ENCODE data around the gene PSMD6.

PSMD6 gene

DNA sequence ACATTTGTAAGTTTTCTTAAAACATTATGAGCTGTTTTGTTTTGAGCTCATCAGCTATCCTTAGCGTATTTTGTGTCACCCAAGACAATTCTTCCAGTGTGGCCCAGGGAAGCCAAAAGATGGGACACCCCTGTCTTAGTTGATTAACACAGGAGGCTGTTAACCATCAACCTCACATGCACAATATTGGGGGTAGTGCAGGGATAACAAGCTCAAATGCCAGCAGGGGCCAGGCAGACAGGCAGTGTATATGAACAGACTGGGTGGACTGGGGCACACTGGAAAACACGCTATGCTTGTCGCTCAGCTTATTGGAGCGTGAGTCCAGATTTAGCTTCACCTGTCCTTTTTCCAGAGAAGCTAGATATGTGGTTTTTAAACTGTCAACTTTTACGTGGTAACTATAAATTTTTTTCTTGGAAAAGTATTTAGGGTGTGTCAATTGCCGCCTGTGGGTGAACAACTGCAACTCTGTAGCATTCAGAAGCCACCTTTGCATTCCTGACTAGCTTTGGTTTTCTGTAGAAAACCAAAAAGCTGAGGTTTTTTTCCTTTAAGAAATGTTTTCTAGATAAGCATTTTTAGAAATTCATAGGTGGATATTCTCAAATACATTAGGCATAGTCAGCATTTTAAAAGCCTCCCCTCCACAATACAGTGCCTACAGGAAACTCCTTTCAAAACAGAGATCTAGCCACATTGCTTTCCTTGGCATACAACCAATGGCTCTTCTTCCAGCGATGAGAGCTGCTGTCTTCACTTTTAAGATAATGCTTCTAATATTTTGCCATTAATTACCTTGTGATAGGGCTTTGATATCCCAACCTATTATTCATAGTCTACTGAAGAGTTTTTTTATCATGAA, 14.6 kb downstream of the PSMD6 start:
- peak; percentile 36 for DNase-seq (ENCODE audit: low read depth, low spot score)

DNA sequence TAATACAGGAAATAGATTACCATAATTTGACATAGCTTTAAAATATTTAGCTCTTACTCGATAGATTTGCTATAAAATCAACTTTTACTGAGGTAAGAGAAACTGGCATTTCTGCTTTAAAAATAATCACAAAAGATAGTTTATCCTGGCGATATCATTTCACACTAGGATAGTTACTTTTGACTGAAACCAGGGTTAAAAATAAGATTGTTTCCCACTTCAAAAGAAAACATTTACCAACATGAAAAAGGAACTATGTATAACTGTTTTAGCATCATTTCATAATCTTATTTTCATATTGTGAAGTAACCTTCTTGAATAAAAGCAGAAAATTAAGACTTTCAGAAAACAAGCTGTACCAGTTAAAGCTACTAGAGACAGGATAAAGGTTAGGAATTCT, 15.3 kb downstream of the PSMD6 start:
- DNase-seq (ENCODE audit: low read depth, low spot score): no peak

DNA sequence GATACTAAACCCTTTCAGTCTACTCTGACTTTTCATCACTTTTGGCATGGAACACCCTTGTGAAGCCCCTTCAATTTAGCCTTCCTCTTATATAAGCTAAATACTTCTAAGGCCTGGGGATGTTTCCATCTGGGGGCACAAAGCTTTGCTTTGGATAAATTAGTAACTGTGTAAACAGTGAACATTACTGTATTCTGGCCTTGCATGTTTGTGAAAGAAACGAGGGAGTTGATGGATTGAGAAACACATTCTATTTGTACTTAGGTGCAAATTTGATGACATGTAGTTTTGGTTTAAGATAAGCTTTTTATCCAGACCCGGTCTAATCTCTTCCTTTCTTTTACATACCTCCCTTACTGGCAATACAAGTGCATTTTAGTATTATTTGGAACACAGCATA, 19.7 kb downstream of the PSMD6 start:
- no peak for DNase-seq (ENCODE audit: low read depth, low spot score)

DNA sequence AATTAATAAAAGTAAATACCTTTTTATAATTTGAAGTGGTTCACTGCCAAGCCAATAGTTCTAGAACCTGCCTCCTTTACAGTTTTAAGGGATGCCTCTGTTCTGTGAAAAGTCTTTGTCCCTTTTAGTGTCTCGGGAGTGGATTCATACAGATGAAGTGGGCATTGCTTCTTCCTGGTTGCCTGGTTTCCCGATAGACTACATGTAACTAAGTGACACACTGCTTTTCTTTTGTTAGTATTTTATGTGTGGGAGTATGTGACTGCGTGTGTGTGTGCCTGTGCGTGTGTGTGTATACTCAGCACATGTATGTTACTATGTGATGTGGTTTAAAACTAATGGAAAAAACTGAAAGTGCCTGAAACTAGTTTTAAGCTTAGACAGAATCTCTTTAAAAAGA, 21.1 kb downstream of the PSMD6 start:
- DNase-seq (ENCODE audit: low read depth, low spot score): no peak

DNA sequence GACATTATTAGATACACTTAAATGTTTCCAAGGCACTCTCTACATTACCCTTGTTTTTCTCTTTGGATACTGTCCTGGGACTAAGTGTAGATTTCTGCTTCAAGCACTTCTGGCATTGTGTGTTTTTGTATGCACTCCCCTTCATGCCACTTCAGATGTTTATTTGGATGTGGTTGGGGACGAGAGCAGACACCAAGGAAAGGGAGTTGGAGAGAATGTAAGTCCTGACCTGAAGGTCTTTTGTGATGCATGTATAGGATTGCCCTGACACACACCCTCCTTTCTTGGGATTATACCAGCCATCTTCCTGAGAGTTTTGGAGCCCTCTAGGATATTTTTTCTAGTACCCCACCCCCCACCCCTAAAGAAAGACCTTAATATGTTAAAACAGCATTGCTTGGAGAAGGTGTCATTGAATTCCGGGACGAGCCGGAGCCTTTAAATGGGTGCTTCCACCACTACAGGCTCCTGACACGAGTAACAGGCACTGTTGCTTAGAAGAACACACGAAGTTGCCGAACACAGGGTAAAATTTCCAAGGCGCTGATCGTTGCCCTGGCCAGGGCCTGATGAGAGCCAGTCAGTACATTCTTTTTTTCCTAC, 22.7 kb downstream of the PSMD6 start:
- no peak for DNase-seq (ENCODE audit: low read depth, low spot score)

DNA sequence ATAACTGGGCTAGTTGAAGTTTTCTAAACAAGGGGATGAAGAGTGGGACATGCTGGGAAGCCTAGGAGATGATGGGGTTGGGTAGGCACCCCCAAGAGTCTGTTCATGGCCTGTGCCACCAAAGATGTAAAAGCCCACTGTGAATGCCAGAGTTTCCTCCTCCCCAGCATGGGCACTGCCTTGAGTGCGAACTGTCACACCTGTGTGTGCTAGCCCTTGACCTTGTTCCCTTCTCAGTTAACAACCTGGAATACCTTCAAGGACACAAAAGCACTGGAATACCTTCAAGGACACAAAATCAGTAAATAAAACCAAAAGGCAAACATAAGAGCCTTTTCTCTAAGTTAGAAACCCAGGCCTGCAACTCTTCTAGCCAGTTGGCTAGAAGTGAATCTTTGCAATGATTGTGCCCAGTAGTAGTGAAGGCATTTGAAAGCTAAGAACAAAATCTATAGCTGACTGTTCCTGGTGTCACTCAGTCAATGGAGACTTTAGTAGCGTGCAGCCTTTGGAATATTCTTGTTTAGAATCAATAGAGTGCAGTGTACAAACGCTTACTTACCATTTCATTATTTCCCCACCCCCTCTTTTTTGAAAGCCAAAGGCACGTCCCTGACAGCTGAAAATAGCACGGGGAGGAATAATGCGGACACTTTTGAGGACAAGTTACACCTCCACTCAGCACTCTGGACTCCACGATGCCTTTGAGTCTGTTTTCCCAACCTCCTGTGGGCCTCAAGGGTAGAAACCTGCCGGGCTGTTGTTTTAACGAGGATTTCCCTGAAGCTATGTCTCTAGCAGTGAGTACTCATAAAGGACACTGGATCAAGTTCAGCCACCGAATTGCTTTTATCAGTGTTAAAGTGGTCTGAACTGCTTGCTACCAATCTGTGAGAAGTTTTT, 24.2 kb downstream of the PSMD6 start:
- DNase-seq (ENCODE audit: low read depth, low spot score): no peak

DNA sequence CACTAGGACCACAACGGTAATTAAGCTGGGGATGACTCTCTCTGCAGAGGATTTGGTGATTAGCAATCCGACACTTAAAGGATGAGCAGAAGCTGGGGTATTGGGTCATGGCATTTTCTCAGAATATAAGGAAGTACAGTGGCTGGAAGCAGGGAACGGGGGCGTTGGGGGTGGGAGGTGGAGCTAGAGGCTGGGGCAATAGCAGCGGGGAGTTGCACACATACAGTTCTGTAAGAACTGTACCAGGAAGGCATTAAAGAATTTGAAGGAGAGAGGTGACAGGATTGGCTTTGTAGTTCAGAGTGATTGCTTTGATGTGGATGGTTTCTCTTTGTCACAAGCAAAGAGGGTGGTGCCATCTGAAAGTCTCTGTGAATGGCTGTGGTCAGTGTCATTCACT, 28.2 kb downstream of the PSMD6 start:
- no peak for DNase-seq (ENCODE audit: low read depth, low spot score)

DNA sequence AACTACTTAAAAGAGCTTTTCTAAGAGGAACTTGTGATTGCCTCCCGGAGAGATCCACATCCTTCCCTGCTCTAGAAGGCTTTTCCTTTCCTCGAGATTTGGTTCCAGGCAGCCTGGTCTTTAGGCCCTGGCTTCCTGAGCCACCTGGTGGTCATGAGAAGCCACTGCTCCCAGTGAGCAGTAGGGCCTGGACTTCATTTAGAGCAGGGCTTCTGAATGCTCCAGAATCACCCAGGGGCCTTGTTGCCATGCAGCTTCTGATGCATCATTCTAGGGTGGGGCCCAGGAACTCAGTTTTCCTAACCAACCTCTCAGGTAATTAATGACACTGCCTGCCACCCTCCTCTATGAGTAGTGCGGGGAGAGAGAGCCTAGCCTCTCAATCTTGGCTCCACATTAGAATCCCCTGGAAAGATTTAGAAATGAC, 29.6 kb downstream of the PSMD6 start:
- DNase-seq (ENCODE audit: low read depth, low spot score): no peak

DNA sequence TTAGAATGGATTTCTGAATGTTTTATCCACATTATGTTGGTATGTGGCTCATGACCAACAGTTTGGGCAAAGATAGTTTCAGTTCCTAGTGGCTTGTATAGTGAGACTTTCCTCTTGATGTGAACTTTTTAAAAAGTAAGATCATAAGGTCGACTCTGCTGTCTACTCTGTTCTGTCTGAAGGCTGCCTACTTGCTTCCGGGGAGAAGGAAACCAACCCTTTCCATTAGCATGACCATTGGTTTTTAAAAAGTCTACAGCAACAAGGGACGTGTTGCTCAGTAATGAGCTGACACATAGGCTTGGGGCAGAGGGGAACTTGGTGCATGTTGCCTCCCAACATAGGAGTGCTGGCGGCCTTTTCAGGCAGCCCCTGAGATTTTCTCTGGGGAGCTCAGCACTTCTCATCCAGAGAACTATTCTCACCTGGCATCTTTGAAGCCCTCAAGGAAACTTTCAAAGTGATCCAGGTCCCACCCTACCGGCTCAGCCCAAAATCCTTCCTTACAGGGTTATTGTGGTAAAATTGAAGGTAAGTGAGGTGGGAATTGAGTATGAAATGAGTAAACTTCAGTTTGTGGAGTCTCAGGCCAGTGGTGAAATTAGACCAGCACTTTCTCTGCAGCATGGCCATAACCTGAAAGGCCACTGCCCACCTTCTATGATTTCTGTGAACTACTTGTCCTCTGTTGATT, 30.6 kb downstream of the PSMD6 start:
- DNase-seq (ENCODE audit: low read depth, low spot score): no peak

DNA sequence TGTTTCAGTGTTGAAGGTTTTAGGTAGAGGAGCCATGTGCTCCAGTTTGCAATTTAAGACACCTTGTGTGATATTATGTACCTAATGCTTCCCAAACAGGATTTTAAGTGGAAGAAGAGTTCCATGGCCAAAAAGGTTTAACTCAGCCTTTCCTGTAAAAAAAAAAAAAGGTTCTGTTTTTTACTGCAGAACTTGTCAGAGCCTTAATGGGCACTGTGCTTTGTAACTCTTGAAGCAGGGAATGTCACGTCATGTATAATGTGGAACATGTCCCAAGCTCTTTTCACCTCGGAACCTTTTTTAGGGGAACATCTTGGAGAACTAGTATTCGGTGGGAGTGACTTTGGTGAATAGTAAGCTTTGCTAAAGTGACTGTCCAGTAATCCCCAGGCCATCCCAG, 31.6 kb downstream of the PSMD6 start:
- no peak for DNase-seq (ENCODE audit: low read depth, low spot score)

DNA sequence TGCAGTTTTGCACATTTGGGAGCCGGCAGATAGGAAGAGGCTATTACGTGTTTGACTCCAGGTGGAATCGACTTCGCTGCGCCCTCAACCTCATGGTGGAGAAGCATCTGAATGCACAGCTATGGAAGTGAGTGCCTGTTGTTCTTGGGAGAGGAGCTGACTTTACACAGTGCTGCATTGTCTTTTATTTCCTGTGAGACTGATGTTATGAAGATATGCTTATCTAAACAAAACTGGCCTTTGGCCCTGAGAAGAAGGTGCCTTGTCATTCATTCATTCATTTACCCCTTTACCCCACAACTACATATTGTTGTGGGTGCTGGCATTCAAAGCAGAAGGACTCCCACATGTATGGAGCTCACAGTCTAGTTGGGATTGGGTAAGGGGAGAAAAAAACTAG, 32.6 kb downstream of the PSMD6 start:
- no peak for DNase-seq (ENCODE audit: low read depth, low spot score)

DNA sequence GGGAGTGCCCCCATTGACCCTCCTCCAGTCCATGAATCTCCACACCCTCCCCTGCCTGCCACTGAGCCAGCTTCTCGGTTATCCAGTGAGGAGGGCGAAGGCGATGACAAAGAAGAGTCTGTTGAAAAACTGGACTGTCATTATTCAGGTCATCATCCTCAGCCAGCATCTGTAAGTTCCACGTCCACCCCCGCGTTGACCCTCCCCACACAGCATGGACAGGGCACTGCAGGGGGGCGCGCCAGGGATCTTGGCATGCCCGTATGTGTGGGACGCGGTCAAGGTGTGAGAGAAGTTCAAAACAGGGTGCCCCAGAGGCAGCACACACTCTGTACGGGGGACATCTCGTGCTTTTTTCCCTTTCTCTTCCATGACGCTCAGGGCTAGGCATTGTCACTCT, 33.1 kb downstream of the PSMD6 start:
- no peak for DNase-seq (ENCODE audit: low read depth, low spot score)

DNA sequence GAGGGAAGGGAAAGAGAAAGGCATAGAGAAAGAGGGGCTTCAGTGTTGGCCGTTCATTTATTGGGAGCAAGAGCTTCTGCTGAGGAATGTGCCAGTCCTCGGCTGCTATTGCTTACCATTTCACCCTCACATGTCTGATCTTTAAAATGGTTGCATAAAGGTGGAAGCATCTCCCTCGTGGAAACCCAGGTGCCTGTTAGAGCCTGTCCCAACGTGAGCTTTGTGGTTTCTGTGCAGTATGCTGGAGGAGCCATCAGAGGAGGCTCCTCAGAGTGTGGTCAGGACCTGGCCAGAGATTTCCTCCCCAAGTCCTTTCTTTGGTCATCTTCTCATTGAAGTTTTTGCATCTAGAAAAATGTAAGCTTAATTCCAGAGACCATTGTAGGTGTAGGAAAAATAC, 34.4 kb downstream of the PSMD6 start:
- no peak for DNase-seq (ENCODE audit: low read depth, low spot score)

DNA sequence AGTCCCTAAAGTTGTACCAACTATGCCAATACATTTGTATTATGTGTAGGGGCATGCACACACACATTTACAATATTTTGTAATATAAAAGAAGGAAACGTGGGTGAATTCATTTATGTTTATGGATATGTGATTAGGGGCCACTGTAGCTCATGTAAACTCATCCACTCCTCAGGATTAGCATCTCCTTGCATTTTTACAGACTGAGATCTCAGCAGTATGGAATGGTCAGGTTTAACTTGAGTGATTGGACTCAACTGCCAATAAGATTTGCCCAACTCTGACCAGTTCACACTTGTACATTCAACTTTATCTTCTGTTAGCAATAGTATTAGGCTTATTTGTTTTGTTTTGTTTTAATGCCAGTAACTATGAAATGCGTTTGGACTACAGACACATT, 36.5 kb downstream of the PSMD6 start:
- DNase-seq (ENCODE audit: low read depth, low spot score): no peak

DNA sequence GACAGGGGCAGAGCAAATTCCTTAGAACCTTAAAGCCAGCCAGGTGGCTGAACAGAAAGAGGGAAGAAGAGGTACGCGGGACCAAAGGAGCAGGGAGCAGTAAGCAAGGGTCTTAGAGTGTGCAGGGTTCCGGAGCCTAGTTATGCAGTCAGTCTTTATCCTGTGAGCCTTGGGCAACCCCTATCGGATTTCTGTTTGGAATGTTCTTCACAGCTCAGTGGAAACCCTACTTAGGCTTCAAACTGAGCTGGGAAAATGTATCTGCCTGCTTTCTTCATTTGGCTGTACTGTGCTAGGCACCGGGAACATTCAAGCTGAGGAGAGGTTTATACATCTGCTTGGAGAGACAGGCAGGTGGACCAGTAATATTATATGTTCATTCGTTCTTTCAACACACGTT, 37.1 kb downstream of the PSMD6 start:
- no peak for DNase-seq (ENCODE audit: low read depth, low spot score)

DNA sequence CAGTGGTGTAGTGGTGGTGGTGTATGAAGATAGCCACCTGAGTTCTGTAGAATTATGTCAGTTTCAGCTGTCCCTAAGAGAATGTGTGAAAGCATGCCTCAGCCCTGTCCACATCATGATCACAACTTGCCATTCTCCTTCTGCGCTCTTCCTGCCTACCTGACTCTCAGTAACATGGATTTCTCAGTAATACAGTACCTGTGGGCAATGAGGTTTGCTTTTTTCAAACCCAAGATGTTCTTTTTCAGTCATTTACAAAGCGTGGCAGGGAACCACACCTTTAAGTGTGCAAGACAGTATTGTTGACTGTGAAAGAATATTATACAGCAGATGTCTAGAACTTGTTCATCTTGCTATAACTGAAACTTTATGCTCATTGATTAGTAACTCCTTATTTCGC, 38.9 kb downstream of the PSMD6 start:
- no peak for DNase-seq (ENCODE audit: low read depth, low spot score)

DNA sequence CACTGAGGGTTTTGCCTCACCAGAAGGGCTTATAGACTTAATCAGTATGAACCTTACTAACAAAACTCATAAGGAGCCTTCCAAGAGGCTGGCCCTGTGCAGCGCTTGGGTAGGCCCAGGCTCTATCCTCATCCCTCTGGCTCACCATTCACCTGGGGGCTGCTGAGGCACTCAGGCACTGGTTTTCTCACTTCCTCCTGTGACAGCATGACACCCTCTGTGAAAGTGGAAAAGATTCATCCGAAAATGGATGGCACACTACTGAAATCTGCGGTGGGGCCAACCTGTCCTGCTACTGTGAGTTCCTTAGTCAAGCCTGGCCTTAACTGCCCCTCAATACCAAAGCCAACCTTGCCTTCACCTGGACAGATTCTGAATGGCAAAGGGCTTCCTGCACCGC, 41.3 kb downstream of the PSMD6 start:
- DNase-seq (ENCODE audit: low read depth, low spot score): no peak

DNA sequence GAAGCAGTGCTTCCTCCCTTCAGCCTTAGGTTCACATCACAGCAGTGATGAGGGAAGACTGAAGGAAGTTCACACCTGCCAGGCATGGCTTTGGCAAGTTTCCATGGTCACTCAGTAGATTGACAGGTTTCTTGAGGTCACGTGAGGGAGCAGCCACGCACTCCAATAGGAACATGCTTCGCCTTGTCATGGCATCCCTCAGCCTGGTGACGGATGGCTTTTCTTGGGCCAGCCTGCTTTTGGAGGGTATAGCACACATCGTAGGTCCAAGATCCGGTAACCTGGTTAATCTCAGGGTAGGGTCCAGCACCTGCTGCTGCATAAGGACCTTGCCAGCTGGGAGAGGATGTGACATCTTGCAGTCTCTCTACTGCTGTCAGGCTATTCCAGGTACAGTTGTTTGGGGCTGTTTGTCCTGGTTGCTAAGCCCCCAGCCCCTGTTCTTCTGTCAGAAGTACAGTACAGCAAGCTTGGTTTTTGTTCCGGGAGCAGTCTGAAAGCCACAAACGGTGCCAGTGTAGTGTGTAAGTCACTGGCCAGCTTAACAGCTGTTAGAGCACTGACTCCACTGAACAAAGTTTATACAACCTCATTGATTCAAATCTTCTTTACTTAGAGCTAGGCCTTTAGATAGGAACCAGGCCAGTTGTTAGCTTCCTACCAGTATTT, 42.3 kb downstream of the PSMD6 start:
- no peak for DNase-seq (ENCODE audit: low read depth, low spot score)

DNA sequence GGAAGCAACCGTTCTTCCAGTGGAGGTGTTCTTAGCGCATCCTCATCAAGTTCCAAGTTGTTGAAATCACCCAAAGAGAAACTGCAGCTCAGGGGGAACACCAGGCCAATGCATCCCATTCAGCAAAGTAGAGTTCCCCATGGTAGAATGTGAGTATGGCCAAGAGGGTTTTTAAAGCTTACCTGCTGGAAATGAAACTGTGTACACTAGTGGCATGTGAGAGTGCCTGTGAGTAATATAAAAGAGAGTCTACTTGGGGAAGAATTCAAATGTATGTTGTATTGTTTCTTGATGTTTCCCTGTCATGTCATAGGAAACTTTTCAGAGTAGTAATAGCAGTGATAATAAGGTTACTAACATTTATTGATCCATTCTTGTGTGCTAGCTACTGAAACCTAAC, 43.3 kb downstream of the PSMD6 start:
- no peak for DNase-seq (ENCODE audit: low read depth, low spot score)

DNA sequence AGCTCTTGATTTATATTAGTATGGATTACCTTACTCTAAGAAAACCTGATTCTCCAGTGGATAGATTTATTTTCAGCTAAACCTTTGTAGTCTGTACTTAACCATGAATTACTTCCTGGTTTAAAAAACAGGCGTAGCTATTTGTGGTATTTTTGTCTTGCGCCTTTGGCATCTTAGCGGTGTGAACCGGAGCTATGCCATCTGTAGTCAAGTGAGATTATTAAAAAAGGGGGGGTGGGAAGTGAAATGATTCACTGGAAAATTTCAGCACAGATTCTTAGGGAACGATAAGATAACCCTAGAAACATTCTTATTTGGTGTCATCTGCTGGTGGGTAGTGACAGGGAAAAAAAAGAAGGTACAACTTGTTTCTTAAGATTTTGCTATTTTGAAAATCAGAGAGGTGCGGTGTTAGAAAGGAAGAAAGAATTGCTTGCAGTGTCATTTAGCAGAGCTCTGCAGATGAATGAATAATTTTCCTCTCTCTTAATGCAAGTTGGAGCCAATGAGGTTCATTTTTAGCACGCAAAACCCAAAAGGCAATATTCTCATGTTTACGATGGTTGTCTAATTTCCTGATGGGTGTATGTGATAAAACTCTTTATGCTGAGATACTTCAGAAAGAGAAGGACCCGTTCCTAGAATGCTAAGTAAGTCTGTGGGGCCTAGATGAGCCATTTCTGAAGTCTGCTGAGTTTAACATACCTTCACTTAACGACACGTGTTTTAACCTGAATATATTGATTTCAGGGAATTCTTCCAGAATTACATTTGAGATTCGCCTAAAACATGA, 44.0 kb downstream of the PSMD6 start:
- no peak for DNase-seq (ENCODE audit: low read depth, low spot score)
